ENCODE data around the gene STIM2.

STIM2 gene

DNA sequence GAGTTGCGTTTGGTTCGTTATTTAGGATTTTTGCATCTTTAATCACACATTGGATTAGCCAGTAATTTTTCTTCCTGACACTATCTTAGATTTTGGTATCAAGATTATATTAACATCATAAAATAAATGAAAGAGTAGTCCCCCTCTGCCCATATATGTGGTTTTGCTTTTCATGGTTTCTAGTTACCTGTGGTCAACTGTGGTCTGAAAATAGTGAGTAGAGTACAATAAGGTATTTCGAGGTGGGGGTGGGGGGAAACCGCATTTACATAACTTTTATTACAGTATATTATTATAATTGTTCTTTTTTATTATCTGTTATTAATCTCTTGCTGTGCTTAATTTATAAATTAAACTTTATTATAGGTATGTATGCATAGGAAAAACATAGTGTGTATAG, 152.4 kb downstream of the STIM2 start:
- no peak for TF ChIP-seq NFRKB (IDR thresholded peaks at IDR 0.05)
- no peak for TF ChIP-seq L3MBTL2 (conservative IDR thresholded peaks at IDR 0.05)
- no peak for TF ChIP-seq BHLHE40 (IDR thresholded peaks at IDR 0.05; ENCODE audit: borderline replicate concordance)
- no peak for TF ChIP-seq SUZ12 (IDR thresholded peaks at IDR 0.05)
- no peak for TF ChIP-seq SP1 (IDR thresholded peaks at IDR 0.05)
- CTCF ChIA-PET: no interaction called here
- POLR2A ChIA-PET: no interaction called here
- no peak for DNase-seq (ENCODE audit: extremely low spot score)

DNA sequence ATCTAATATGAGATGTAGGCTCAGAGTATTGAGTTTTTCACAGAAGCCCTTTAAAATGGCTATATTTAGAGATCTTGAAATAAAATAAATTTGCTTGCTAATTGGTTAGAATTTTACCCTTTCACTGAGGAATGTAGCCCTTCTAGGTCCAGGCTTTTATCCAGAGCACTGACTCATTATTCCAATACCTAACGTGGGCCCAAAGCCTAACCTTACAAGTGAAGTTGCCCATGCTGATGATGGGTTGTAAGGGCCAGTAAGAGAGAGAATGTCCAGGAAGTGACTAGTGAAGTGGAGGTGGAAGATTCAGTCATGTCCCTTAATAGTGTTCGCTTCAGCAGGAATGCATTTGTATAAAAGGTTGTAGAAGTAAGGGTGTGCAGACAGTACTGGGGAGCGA, 155.9 kb downstream of the STIM2 start:
- ChIA-PET POLR2A (no interaction called here), CTCF (no interaction called here)
- no peak for DNase-seq (ENCODE audit: extremely low spot score)
- TF ChIP-seq CTBP1 (IDR thresholded peaks at IDR 0.05; ENCODE audit: borderline replicate concordance) (no peak), L3MBTL2 (conservative IDR thresholded peaks at IDR 0.05) (no peak), SP1 (IDR thresholded peaks at IDR 0.05) (no peak), HDGF (IDR thresholded peaks at IDR 0.05; ENCODE audit: borderline replicate concordance) (no peak), FOXM1 (IDR thresholded peaks at IDR 0.05; ENCODE audit: borderline replicate concordance) (no peak), SUZ12 (IDR thresholded peaks at IDR 0.05) (no peak), LEF1 (IDR thresholded peaks at IDR 0.05; ENCODE audit: borderline replicate concordance) (no peak), FOXK2 (IDR thresholded peaks at IDR 0.05) (no peak), BHLHE40 (IDR thresholded peaks at IDR 0.05; ENCODE audit: borderline replicate concordance) (no peak)
- TF ChIP-seq, protein P1, sequence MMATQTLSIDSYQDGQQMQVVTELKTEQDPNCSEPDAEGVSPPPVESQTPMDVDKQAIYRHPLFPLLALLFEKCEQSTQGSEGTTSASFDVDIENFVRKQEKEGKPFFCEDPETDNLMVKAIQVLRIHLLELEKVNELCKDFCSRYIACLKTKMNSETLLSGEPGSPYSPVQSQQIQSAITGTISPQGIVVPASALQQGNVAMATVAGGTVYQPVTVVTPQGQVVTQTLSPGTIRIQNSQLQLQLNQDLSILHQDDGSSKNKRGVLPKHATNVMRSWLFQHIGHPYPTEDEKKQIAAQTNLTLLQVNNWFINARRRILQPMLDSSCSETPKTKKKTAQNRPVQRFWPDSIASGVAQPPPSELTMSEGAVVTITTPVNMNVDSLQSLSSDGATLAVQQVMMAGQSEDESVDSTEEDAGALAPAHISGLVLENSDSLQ (IDR thresholded peaks at IDR 0.05): no peak

GRCh38 chr4:27017623-27018022, 157.0 kb downstream of the STIM2 start:
- ChIA-PET POLR2A (no interaction called here), CTCF (no interaction called here)
- TF ChIP-seq LEF1 (IDR thresholded peaks at IDR 0.05; ENCODE audit: borderline replicate concordance) (no peak), SUZ12 (IDR thresholded peaks at IDR 0.05) (no peak), FOXM1 (IDR thresholded peaks at IDR 0.05; ENCODE audit: borderline replicate concordance) (no peak), FOXA1 (IDR thresholded peaks at IDR 0.05) (no peak), NFRKB (IDR thresholded peaks at IDR 0.05) (no peak), TARDBP (IDR thresholded peaks at IDR 0.05) (no peak), ZNF384 (IDR thresholded peaks at IDR 0.05) (no peak), ARNT (IDR thresholded peaks at IDR 0.05) (no peak), HDGF (IDR thresholded peaks at IDR 0.05; ENCODE audit: borderline replicate concordance) (no peak), FOXK2 (IDR thresholded peaks at IDR 0.05) (no peak), ELF4 (IDR thresholded peaks at IDR 0.05) (no peak), BHLHE40 (IDR thresholded peaks at IDR 0.05; ENCODE audit: borderline replicate concordance) (no peak), SP1 (IDR thresholded peaks at IDR 0.05) (no peak)
- TF ChIP-seq, protein P1 (IDR thresholded peaks at IDR 0.05): no peak
- DNase-seq (ENCODE audit: extremely low spot score): no peak

- POLR2A ChIA-PET: no interaction called here
- CTCF ChIA-PET: no interaction called here
- TF ChIP-seq LEF1 (IDR thresholded peaks at IDR 0.05; ENCODE audit: borderline replicate concordance) (no peak), ELF4 (IDR thresholded peaks at IDR 0.05) (no peak), TARDBP (IDR thresholded peaks at IDR 0.05) (no peak), ARNT (IDR thresholded peaks at IDR 0.05) (no peak), ZNF384 (IDR thresholded peaks at IDR 0.05) (no peak), BHLHE40 (IDR thresholded peaks at IDR 0.05; ENCODE audit: borderline replicate concordance) (no peak), SUZ12 (IDR thresholded peaks at IDR 0.05) (no peak), L3MBTL2 (conservative IDR thresholded peaks at IDR 0.05) (no peak), NFRKB (IDR thresholded peaks at IDR 0.05) (no peak), HDGF (IDR thresholded peaks at IDR 0.05; ENCODE audit: borderline replicate concordance) (no peak), FOXM1 (IDR thresholded peaks at IDR 0.05; ENCODE audit: borderline replicate concordance) (no peak)
- TF ChIP-seq, protein P1 (IDR thresholded peaks at IDR 0.05): no peak
- no peak for DNase-seq (ENCODE audit: extremely low spot score)
These were observed 157.4 kb downstream of the STIM2 start for GRCh38 chr4:27018076-27018475.

- CTCF ChIA-PET: no interaction called here
- POLR2A ChIA-PET: no interaction called here
- DNase-seq (ENCODE audit: extremely low spot score): no peak
- TF ChIP-seq ARNT (IDR thresholded peaks at IDR 0.05) (no peak), NFRKB (IDR thresholded peaks at IDR 0.05) (no peak), ELF4 (IDR thresholded peaks at IDR 0.05) (no peak), ZNF384 (IDR thresholded peaks at IDR 0.05) (no peak), SUZ12 (IDR thresholded peaks at IDR 0.05) (no peak), TARDBP (IDR thresholded peaks at IDR 0.05) (no peak), FOXA1 (IDR thresholded peaks at IDR 0.05) (no peak), FOXK2 (IDR thresholded peaks at IDR 0.05) (no peak)
- TF ChIP-seq, protein P1 (IDR thresholded peaks at IDR 0.05): no peak
These were observed 158.3 kb downstream of the STIM2 start for GRCh38 chr4:27018910-27019309.

DNA sequence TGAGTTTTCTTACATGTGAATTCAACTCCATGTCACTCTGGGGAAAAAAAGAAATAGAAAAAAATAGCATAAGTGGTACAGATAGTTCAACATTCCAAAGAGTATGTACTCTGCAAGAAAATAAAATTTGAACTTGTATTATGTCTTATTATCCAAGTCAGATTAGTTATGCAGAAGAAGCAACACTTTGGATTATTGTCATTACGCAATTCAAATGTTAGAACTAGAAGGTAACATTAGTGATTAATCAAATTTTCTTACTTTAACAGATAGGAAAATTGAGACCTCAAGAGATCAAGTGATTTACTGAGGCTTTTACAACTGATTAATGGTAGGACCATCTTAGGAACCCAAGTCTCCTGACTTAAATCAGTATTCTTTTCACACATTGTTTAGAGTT, 159.1 kb downstream of the STIM2 start:
- DNase-seq (ENCODE audit: extremely low spot score): no peak
- no peak for TF ChIP-seq LEF1 (IDR thresholded peaks at IDR 0.05; ENCODE audit: borderline replicate concordance)
- TF ChIP-seq, protein P1 (IDR thresholded peaks at IDR 0.05): no peak
- TF ChIP-seq SP1 (IDR thresholded peaks at IDR 0.05): no peak
- TF ChIP-seq ARNT (IDR thresholded peaks at IDR 0.05): no peak
- ChIA-PET CTCF (no interaction called here), POLR2A (no interaction called here)
